Naive thymus-derived CD8-positive, alpha-beta T cell (primary cell): ENCODE results near the gene POLR2I. TPM values are rescaled to one million over a fixed set of nuclear protein-coding genes. Genes with fewer than 3 reads are reported as not detected.
A peak's percentile ranks its signal among the peaks of the same experiment; 100 is the strongest.
"Not testable (repeated sequence)": the region's sequence is repeated elsewhere in the genome, so short reads cannot be mapped to it uniquely, and the experiment has no call there.

Source experiments
- ATAC-seq, 2 donors: fragments of 150-1000 bp; cut with Tn5 transposase in 1 of 2; sonication (Bioruptor Pico), chemical (Tn5 transposase) in 1 of 2; 1 replicate in 1 of 2; 2 replicates in 1 of 2; pipeline ENCODE4 v1.10.0; 2021; ENCODE audit warnings: mild to moderate bottlenecking in 2 of 2, moderate library complexity in 2 of 2
- POLR2A ChIA-PET: fragments of 350-600 bp; sonication (Branson Sonifier 250); formaldehyde crosslinking; loops from one replicate; lab custom pipeline; 2021; ENCODE audit warnings: antibody characterized with exemption; lab: Charles Lee
- DNase-seq, 10 donors: peaks; one replicate each; pipeline versions ENCODE4 v3.0.0 to v3.0.0-alpha.2; 2020 to 2022
- H3K27ac Mint-ChIP-seq, 10 donors: one replicate each; pipeline ENCODE4 v1.8.0; 2020 to 2022; ENCODE audit warnings: mild to moderate bottlenecking in 10 of 10, mixed read lengths in 10 of 10, moderate library complexity in 4 of 10, inconsistent platforms in 1 of 10
- H3K27me3 Mint-ChIP-seq, 5 donors: one replicate each; pipeline ENCODE4 v1.8.0; 2021 to 2022; ENCODE audit warnings: mixed read lengths in 5 of 5
- H3K36me3 Mint-ChIP-seq, 3 donors: one replicate each; pipeline ENCODE4 v1.8.0; 2020 to 2022; ENCODE audit warnings: mixed read lengths in 3 of 3, mild to moderate bottlenecking in 2 of 3, inconsistent platforms in 1 of 3
- H3K4me1 Mint-ChIP-seq, 4 donors: one replicate each; pipeline ENCODE4 v1.8.0; 2021 to 2022; ENCODE audit warnings: mixed read lengths in 4 of 4
- H3K4me3 Mint-ChIP-seq, 10 donors: one replicate each; pipeline ENCODE4 v1.8.0; 2020 to 2022; ENCODE audit warnings: mild to moderate bottlenecking in 10 of 10, mixed read lengths in 10 of 10, moderate library complexity in 6 of 10, inconsistent platforms in 1 of 10
- H3K9me3 Mint-ChIP-seq, 9 donors: one replicate each; pipeline ENCODE4 v1.8.0; 2020 to 2022; ENCODE audit warnings: mixed read lengths in 9 of 9, mild to moderate bottlenecking in 3 of 9, inconsistent platforms in 1 of 9, moderate library complexity in 1 of 9
- polyA plus RNA-seq, 3 donors: library from polyadenylated mRNA; unstranded; fragments of 300-500 nt; fragmentation: Illumina TruSeq; gene quantifications; one replicate each; pipeline ENCODE4 v1.2.3, GENCODE V29; 2021
- total RNA-seq, 8 experiments: library from RNA in 2 of 8; stranded (reverse) in 2 of 8; gene quantifications; one replicate each; pipeline ENCODE4 v1.2.3 and lab custom pipeline; 2021 to 2026

POLR2I gene
- total and polyA plus RNA-seq, 5 experiments from 2014 or later, result 37.2 to 168 (median 124) TPM

DNA sequence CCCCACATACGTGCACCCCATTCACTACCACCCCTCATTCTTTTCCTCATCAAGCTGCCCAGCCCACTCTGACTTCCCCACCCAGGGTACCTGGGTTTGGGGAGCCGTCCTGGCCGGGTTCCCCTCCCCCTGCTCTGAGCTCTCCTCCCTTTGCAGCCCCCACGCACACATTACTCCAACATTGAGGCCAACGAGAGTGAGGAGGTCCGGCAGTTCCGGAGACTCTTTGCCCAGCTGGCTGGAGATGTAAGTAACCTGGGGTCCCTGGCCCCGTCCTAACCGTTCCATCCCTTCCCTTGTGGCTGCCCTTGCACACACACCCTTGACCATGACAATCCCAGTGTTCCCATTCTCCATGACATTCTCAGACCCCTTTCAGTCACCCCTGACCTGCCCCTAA, 27.8 kb upstream of the POLR2I start:
- no peak for DNase-seq
- POLR2A ChIA-PET, result no interaction called here
- Mint-ChIP-seq H3K27me3 (no peaks in the 10 kb centered on the region), H3K27ac (peak overlapping the region in 5 of 10 donors; percentile 32 to 77 (median 45)), H3K4me3 (peak overlapping the region in 4 of 10 donors; percentile 6 to 95 (median 58)), H3K4me1 (peaks cover 15 to 19% (median 19%) of the 10 kb centered on the region in 4 donors), H3K36me3 (peaks cover 0 to 54% (median 15%) of the 10 kb centered on the region in 3 donors), H3K9me3 (peaks cover 0 to 2% (median 0%) of the 10 kb centered on the region in 9 donors)
- no peak for ATAC-seq

DNA sequence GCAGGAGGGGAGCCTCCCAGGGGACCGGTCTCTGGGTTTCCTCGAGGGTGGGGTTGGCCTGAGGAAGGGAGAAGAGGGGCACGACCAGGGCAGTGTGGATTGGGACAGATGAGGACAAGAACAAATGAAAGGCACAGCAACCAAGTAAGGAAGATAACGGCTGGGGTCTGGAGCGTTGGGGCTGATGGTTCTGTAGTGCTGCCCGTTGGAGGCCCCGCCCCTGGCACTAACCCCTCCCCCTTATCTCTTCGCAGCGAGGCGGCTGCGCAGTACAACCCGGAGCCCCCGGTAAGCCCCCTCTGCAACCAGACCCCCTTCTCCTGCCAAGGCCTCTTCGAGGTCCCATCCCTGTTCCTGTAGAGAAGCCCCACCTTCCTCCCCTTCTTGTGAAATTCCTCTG, 27.4 kb upstream of the POLR2I start:
- POLR2A ChIA-PET, result no interaction called here
- no peaks in the 10 kb centered on the region for H3K27me3 Mint-ChIP-seq
- ATAC-seq (no peak), DNase-seq (no peak)
- peaks cover 15 to 19% (median 19%) of the 10 kb centered on the region in 4 donors for H3K4me1 Mint-ChIP-seq
- peak overlapping the region in 4 of 10 donors; percentile 93 to 96 (median 95) for H3K4me3 Mint-ChIP-seq
- peak overlapping the region in 8 of 10 donors; percentile 52 to 97 (median 93) for H3K27ac Mint-ChIP-seq
- H3K36me3 Mint-ChIP-seq, result peaks cover 0 to 50% (median 13%) of the 10 kb centered on the region in 3 donors
- peaks cover 0 to 2% (median 0%) of the 10 kb centered on the region in 9 donors for H3K9me3 Mint-ChIP-seq

DNA sequence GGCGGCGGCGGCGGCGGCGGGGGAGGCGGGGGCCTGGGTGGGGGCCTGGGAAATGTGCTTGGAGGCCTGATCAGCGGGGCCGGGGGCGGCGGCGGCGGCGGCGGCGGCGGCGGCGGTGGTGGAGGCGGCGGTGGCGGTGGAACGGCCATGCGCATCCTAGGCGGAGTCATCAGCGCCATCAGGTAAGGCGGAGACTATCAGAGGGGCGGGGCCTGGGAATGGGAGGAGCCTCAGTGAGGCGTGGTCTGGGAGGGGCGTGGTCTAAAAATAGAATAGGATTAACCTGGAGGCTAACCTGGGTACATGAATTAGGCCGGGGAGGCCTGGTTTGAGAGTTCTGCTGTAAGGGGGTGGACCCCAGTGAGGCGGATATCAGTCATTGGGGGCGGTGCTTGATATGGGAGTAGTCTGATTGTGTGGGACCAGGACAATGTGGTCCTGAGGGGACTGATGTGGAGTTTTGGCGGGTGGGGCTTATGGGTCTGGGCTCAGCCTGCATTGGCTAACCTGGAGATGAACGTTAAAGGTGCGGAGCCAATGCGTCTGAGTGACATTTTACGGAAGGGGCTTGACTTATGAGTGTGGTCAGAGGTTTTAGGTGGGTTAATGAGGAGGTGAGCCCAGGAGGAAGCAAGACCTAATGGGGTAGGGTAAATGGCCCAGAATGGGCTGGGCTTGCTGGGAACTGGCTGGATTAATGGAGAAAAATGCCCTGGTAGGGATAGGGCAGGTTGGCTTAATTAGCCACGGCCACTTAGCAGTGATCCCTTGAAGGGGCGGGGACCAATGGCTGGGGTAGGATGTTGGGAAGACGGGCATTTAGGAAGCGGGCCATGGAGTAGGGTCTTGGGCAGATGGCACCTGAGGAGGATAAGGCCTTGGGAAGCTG, 26.6 kb upstream of the POLR2I start:
- Mint-ChIP-seq H3K4me3 (peak overlapping the region; percentile 92 to 96 (median 95)), H3K9me3 (peaks cover 0 to 2% (median 0%) of the 10 kb centered on the region in 9 donors), H3K27ac (peak overlapping the region; percentile 82 to 97 (median 95)), H3K4me1 (peaks cover 13 to 22% (median 19%) of the 10 kb centered on the region in 4 donors), H3K36me3 (peaks cover 0 to 42% (median 12%) of the 10 kb centered on the region in 3 donors), H3K27me3 (no peaks in the 10 kb centered on the region)
- POLR2A ChIA-PET, result interaction anchor here (0.6 to 2.2 kb wide), 6 partner anchors 13 to 477 kb away, joined by 4 to 23 read pairs (median 8); partner anchors contain the start of genes POLR2I, TBCB, ZNF146 and ZNF565
- ATAC-seq, result peak; percentile 70 to 77
- DNase-seq, result peak; percentile 77 to 93 (median 90)

DNA sequence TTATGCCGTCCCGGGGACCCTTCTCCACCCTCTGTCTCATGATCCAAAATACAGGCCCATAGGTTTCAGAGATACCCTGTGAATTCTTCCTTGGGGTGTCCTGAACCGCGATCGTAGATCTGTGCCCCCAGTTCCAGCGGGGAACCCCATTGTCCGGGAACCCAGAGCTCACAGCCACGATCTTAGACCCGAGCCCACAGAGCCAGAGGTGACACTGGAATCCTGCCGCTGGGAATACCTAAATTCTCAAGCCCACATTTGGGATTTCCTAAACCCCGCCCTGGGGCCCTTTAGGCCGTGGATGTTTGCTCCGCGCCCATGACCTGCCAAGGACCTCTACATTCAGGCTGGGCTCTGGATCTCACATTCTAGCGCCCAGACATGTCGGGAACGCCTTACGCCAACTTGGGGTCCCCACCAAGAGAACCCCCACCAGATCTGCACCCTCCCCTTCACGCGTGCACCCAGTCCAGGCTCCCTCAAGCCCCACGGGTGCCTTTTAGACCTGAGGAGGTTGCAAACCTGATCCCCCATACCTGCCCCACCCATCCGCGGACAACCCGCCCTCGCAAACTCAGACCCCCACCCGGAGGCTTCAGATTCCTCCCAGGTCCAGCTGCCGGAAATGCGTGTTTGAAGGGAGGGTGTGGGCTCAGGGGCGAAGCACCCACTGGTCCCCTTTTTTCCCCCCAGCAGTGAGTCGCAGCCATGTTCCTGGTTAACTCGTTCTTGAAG, 25.8 kb upstream of the POLR2I start:
- Mint-ChIP-seq H3K27me3 (no peaks in the 10 kb centered on the region), H3K4me1 (peaks cover 12 to 22% (median 19%) of the 10 kb centered on the region in 4 donors), H3K36me3 (peaks cover 0 to 34% (median 12%) of the 10 kb centered on the region in 3 donors), H3K4me3 (peak overlapping the region; percentile 92 to 96 (median 95)), H3K27ac (peak overlapping the region; percentile 82 to 97 (median 95)), H3K9me3 (peaks cover 0 to 2% (median 0%) of the 10 kb centered on the region in 9 donors)
- POLR2A ChIA-PET, result interaction anchor here (0.6 to 2.2 kb wide), 9 partner anchors 12 to 476 kb away, joined by 3 to 23 read pairs (median 6); partner anchors contain the start of genes POLR2I, TBCB, THAP8 and ZNF146
- DNase-seq, result peak in 5 of 10 donors; percentile 48 to 82 (median 53)
- peak; percentile 27 to 35 for ATAC-seq

DNA sequence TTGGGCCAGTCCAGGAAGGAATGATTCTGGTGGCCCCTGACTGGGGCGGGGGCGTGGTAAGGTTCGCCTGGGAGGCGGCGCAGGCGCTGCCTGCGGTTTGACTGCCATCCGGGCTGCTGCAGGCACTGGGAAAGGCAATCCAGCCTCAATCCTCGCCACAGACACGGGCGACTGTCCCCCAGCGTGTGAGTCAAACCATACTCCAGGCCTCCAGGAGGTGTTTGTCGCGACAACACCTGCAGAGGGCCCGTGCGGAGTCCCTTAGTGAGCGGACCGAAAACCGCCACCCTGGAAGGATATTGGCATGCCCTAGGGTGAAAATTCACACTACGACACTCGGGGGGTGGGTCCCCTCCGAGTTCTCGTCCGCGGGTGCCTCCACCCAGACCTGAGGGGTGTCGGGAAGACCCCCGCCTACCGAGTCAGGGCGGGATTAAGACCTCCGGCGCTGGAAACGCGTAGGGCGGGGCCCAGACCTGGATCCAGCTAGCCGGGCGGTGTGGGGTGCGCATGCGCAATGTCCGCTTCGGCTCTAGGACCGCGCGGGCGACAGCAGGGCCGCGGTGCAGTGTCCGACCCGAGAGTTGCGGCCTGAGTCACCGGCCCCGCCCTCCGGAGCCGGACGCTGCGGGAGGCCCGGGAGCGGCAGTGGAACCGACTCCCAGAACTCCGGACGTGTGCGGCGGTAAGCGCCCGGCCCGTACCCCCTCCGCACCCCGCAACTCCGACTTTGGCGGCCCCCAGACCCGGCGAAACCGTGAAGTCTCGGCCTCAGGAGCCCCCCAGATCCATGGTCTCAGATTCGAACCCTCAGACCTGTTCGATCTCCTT, 25.0 kb upstream of the POLR2I start, which contains the start of gene CAPNS1:
TSS of gene CAPNS1 (plus strand) at position 594 of the 831 bp plus-strand sequence. CDS start 946 bp downstream, outside the sequence.
- Mint-ChIP-seq H3K4me3 (peak within 1 kb of the TSS; percentile 92 to 96 (median 95)), H3K4me1 (peaks cover 12 to 22% (median 19%) of the 10 kb centered on the region in 4 donors), H3K36me3 (peaks cover 0 to 26% (median 12%) of the 10 kb centered on the region in 3 donors), H3K9me3 (peaks cover 0 to 2% (median 0%) of the 10 kb centered on the region in 9 donors), H3K27ac (peak within 1 kb of the TSS; percentile 82 to 97 (median 95)), H3K27me3 (no peaks in the 10 kb centered on the region)
- POLR2A ChIA-PET, result interaction anchor here (0.7 to 2.2 kb wide), 7 partner anchors 12 to 388 kb away, joined by 3 to 23 read pairs (median 4); partner anchors contain the start of genes POLR2I, TBCB, THAP8 and ZNF146
- ATAC-seq (peak; percentile 67 to 70), DNase-seq (peak; percentile 86 to 95 (median 90))

DNA sequence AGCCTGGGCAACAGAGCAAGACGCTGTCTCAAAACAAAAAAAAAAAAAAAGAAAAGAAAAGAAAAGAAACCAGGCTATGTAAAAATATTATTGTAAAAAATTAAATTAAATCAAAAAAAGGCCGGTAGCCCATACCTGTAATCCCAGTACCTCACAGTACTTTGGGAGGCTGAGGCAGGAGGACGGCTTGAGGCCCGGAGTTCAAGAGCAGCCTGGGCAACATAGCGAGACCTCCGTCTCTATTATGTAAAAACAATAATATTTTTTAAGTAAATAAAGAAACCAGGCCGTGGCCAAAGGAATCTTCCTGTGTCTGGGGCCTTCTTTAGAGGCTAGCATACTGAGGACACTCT, 24.4 kb upstream of the POLR2I start:
- Mint-ChIP-seq H3K4me1 (peaks cover 12 to 22% (median 19%) of the 10 kb centered on the region in 4 donors), H3K9me3 (peaks cover 0 to 2% (median 0%) of the 10 kb centered on the region in 9 donors), H3K27ac (peak overlapping the region; percentile 82 to 97 (median 95)), H3K4me3 (peak overlapping the region; percentile 92 to 96 (median 95)), H3K27me3 (no peaks in the 10 kb centered on the region), H3K36me3 (peaks cover 0 to 23% (median 12%) of the 10 kb centered on the region in 3 donors)
- DNase-seq (no peak), ATAC-seq (no peak)
- POLR2A ChIA-PET, result interaction anchor here (0.7 to 2.2 kb wide), 7 partner anchors 9 to 389 kb away, joined by 3 to 23 read pairs (median 4); partner anchors contain the start of genes POLR2I, TBCB, THAP8 and ZNF146

DNA sequence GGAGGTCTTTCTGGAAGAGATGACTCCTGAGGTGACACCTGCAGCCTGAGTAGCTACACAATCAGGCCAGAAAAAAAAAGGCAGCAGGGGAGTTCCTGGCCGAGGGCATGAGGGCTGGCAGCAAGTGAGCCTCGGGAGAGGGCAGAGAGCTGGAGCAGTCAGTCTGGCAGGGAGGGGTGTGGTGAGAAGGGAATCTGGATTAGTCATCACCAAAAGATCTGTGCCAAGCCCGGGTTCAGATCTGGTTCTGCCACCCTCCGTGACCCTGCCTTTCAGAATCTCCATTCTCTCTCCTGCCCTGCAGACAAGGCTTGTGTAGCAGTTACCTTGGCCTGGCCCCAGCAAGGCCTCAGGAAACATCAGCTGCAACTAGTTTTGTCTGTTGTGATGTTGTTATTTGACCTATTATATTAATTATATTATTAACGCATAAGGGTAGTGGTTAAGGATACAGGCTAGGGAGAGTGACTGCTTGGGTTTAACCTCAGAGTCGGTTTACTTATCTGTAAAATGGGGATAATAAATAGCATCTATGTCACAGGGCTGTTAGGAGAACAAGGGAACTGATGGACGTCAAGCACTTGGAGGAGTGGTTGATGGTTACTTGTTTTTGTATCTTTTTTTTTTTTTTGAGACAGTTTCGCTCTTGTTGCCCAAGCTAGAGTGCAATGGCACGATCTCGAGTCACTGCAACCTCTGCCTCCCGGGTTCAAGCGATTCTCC, 22.4 kb upstream of the POLR2I start:
- H3K9me3 Mint-ChIP-seq, result peaks cover 0 to 2% (median 0%) of the 10 kb centered on the region in 9 donors
- no peaks in the 10 kb centered on the region for H3K27me3 Mint-ChIP-seq
- peaks cover 10 to 32% (median 16%) of the 10 kb centered on the region in 4 donors for H3K4me1 Mint-ChIP-seq
- H3K27ac Mint-ChIP-seq, result peak overlapping the region in 3 of 10 donors; percentile 1 to 23 (median 7)
- POLR2A ChIA-PET, result interaction anchor here (1.0 to 2.1 kb wide), 3 partner anchors 13 to 206 kb away, joined by 3 to 5 read pairs (median 4); partner anchors contain the start of gene TBCB
- no peak overlapping the region for H3K4me3 Mint-ChIP-seq
- H3K36me3 Mint-ChIP-seq, result peaks cover 0 to 10% (median 5%) of the 10 kb centered on the region in 3 donors
- no peak for DNase-seq
- no peak for ATAC-seq

DNA sequence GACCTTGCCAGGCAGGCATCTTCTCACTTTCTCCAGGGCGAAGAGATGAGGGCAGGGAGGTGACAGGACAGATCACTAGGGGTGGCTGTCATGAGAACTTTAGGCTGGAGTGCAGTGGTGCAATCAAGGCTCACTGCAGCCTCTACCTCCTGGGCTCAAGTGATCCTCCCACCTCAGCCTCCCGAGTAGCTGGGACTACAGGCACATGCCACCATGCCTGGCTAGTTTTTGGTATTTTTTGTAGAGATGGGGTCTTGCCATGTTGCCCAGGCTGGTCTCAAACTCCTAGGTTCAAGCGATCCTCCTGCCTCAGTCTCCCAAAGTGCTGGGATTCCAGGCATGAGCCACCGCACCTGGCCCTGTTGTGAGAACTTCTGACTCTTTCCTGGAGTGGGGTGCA, 20.2 kb upstream of the POLR2I start:
- H3K9me3 Mint-ChIP-seq, POLR2A ChIA-PET, H3K27me3 Mint-ChIP-seq, H3K27ac Mint-ChIP-seq, H3K4me3 Mint-ChIP-seq, H3K36me3 Mint-ChIP-seq, DNase-seq, ATAC-seq: not testable (repeated sequence)
- peaks cover 0 to 37% (median 4%) of the 10 kb centered on the region in 4 donors for H3K4me1 Mint-ChIP-seq

DNA sequence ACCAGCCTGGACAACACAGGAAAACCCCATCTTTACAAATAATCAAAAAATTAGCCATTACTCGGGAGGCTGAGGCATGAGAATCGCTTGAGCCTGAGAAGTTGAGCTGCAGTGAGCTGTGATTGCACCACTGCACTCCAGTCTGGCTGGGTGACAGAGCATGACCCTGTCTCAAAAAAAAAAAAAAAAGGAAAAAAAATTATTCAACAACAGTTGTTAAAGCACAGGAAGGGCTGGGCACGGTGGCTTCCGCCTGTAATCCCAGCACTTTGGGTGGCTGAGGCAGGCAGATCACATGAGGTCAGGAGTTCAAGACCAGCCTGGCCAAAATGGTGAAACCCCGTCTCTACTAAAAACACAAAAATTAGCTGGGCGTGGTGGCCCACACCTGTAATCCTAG, 16.5 kb upstream of the POLR2I start:
- H3K27me3 Mint-ChIP-seq, DNase-seq, POLR2A ChIA-PET, H3K9me3 Mint-ChIP-seq, H3K36me3 Mint-ChIP-seq, ATAC-seq: not testable (repeated sequence)
- Mint-ChIP-seq H3K4me3 (peak overlapping the region in 1 of 10 donors; percentile 24), H3K27ac (peak overlapping the region in 2 of 10 donors; percentile 36 to 69), H3K4me1 (peaks cover 2 to 44% (median 16%) of the 10 kb centered on the region in 4 donors)

DNA sequence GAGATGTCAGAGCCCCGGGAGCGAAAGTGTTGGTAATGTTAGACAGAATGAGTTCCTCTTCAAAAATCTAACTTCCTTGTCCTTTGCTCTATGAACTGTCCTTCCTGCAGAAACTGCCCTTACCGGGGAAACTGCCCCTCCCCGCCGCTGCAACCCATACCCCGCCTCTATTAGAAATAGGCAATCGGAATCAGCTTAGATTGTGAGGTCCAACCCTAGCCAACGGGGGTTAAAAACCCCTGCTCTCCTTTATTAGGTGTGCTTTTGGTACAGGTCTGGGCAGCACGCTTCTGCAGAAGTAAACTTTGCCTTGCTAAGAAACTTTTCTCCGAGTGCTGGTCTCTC, 13.7 kb upstream of the POLR2I start:
- ATAC-seq (peak in 1 of 2 donors; percentile 18), DNase-seq (no peak)
- Mint-ChIP-seq H3K4me3 (peak overlapping the region; percentile 83 to 93 (median 90)), H3K27ac (peak overlapping the region; percentile 60 to 95 (median 91)), H3K4me1 (peaks cover 2 to 41% (median 16%) of the 10 kb centered on the region in 4 donors), H3K27me3 (no peaks in the 10 kb centered on the region), H3K9me3 (no peaks in the 10 kb centered on the region), H3K36me3 (peaks cover 0 to 28% (median 0%) of the 10 kb centered on the region in 3 donors)
- POLR2A ChIA-PET, result interaction anchor here (0.7 to 5.1 kb wide), 9 partner anchors 12 to 380 kb away, joined by 3 to 42 read pairs (median 4); partner anchors contain the start of genes CAPNS1, LIN37, POLR2I and TBCB
